WTC11 (cell line): Measurements from ENCODE around the gene MBP. TPM values are rescaled to one million over a fixed set of nuclear protein-coding genes. Genes with fewer than 3 reads are reported as not detected.

ENCODE experiments used
- ATAC-seq: fragments of 200-7000 bp; cut with Tn5 transposase; 2 replicates; pipeline ENCODE4 v1.10.0; 2021; ENCODE audit warnings: mild to moderate bottlenecking, moderate library complexity
- CTCF ChIA-PET: fragments of 300-600 bp; sonication (Branson Sonifier 250); formaldehyde crosslinking; loops from one replicate; lab custom pipeline; 2021; ENCODE audit warnings: antibody characterized with exemption; lab: Charles Lee
- POLR2A ChIA-PET: fragments of 350-600 bp; sonication (Branson Sonifier 250); formaldehyde crosslinking; loops from one replicate; lab custom pipeline; 2021; ENCODE audit warnings: antibody characterized with exemption; lab: Charles Lee
- DNase-seq: peaks from one replicate; pipeline ENCODE4 v3.0.0; 2021; ENCODE audit warnings: low spot score
- H3K27ac Mint-ChIP-seq: 2 replicates; pipeline ENCODE4 v1.8.0; 2021; ENCODE audit warnings: mixed read lengths
- H3K27me3 Mint-ChIP-seq: 2 replicates; pipeline ENCODE4 v1.8.0; 2021; ENCODE audit warnings: low read depth, mild to moderate bottlenecking, moderate library complexity, mixed read lengths
- H3K36me3 Mint-ChIP-seq: 2 replicates; pipeline ENCODE4 v1.8.0; 2021; ENCODE audit warnings: mixed read lengths
- H3K4me1 Mint-ChIP-seq: 2 replicates; pipeline ENCODE4 v1.8.0; 2022; ENCODE audit warnings: mixed read lengths
- H3K4me3 Mint-ChIP-seq: 2 replicates; pipeline ENCODE4 v1.8.0; 2021; ENCODE audit warnings: mild to moderate bottlenecking, moderate library complexity, mixed read lengths
- H3K9me3 Mint-ChIP-seq: 2 replicates; pipeline ENCODE4 v1.8.0; 2021; ENCODE audit warnings: mixed read lengths
- CBFB ChIP-seq: sonication (generic); formaldehyde crosslinking; IDR thresholded peaks from 2 replicates; pipeline ENCODE4 v1.8.1; 2022; ENCODE audit warnings: mild to moderate bottlenecking, low read depth, missing genetic modification reagents
- ELF4 ChIP-seq: sonication (generic); formaldehyde crosslinking; IDR thresholded peaks from 2 replicates; pipeline ENCODE4 v1.8.1; 2022; ENCODE audit warnings: low read depth, mild to moderate bottlenecking, moderate library complexity, missing genetic modification reagents
- EMX1 ChIP-seq: fragments of 250-450 bp; sonication (Bioruptor Pico); IDR thresholded peaks from 2 replicates; pipeline ENCODE4 v1.8.0; 2021; ENCODE audit warnings: mild to moderate bottlenecking
- GABPB1 ChIP-seq: sonication (generic); formaldehyde crosslinking; IDR thresholded peaks from 2 replicates; pipeline ENCODE4 v1.8.1; 2023; ENCODE audit warnings: mild to moderate bottlenecking, missing genetic modification reagents
- MXD4 ChIP-seq: fragments of 250-450 bp; sonication (Bioruptor Pico); IDR thresholded peaks from 2 replicates; pipeline ENCODE4 v1.8.0; 2021; ENCODE audit warnings: mild to moderate bottlenecking, moderate library complexity, borderline replicate concordance
- NFATC4 ChIP-seq: fragments of 250-450 bp; sonication (Bioruptor Pico); IDR thresholded peaks from 2 replicates; pipeline ENCODE4 v1.9.0; 2021; ENCODE audit warnings: mild to moderate bottlenecking
- OVOL2 ChIP-seq: fragments of 250-450 bp; sonication (Bioruptor Pico); IDR thresholded peaks from 2 replicates; pipeline ENCODE4 v1.9.0; 2021; ENCODE audit warnings: mild to moderate bottlenecking, borderline replicate concordance
- PRRX2 ChIP-seq: fragments of 250-450 bp; sonication (Bioruptor Pico); IDR thresholded peaks from 2 replicates; pipeline ENCODE4 v1.8.0; 2021; ENCODE audit warnings: mild to moderate bottlenecking
- TEAD4 ChIP-seq: sonication (generic); formaldehyde crosslinking; IDR thresholded peaks from 2 replicates; pipeline ENCODE4 v1.8.0; 2022; ENCODE audit warnings: mild to moderate bottlenecking, missing genetic modification reagents
- ZNF121 ChIP-seq: sonication (generic); formaldehyde crosslinking; IDR thresholded peaks from 2 replicates; pipeline ENCODE4 v1.8.0; 2023; ENCODE audit warnings: missing genetic modification reagents
- ZNF138 ChIP-seq: sonication (generic); formaldehyde crosslinking; conservative IDR thresholded peaks from 2 replicates; pipeline ENCODE4 v1.8.1; 2022; ENCODE audit warnings: mild to moderate bottlenecking, moderate library complexity, missing genetic modification reagents
- ZNF423 ChIP-seq: fragments of 250-450 bp; sonication (Bioruptor Pico); IDR thresholded peaks from 2 replicates; pipeline ENCODE4 v2.1.2; 2022; ENCODE audit warnings: mild to moderate bottlenecking, moderate library complexity
- total RNA-seq: library from RNA; stranded (reverse); gene quantifications from 3 replicates; pipeline ENCODE4 v1.2.3, GENCODE V29; 2021
- TF ChIP-seq, protein P1 (sequence below): sonication (generic); formaldehyde crosslinking; IDR thresholded peaks from 2 replicates; pipeline ENCODE4 v1.8.0; 2022; ENCODE audit warnings: mild to moderate bottlenecking, missing genetic modification reagents
- TF ChIP-seq, protein P2 (sequence below): sonication (generic); formaldehyde crosslinking; IDR thresholded peaks from 2 replicates; pipeline ENCODE4 v1.8.1; 2023; ENCODE audit warnings: mild to moderate bottlenecking, moderate library complexity, missing genetic modification reagents
- TF ChIP-seq, protein P3 (sequence below): sonication (generic); formaldehyde crosslinking; IDR thresholded peaks from 2 replicates; pipeline ENCODE4 v1.8.1; 2022; ENCODE audit warnings: mild to moderate bottlenecking, moderate library complexity, missing genetic modification reagents
- TF ChIP-seq, protein P4 (sequence below): sonication (generic); formaldehyde crosslinking; IDR thresholded peaks from 2 replicates; pipeline ENCODE4 v1.8.0; 2022; ENCODE audit warnings: mild to moderate bottlenecking, missing genetic modification reagents
- TF ChIP-seq, protein P5 (sequence below): fragments of 250-450 bp; sonication (Bioruptor Pico); IDR thresholded peaks from 2 replicates; pipeline ENCODE4 v1.8.0; 2021; ENCODE audit warnings: mild to moderate bottlenecking
- TF ChIP-seq, protein P6 (sequence below): sonication (generic); formaldehyde crosslinking; IDR thresholded peaks from 2 replicates; pipeline ENCODE4 v1.8.1; 2023; ENCODE audit warnings: mild to moderate bottlenecking, missing genetic modification reagents, borderline replicate concordance

MBP gene
- total RNA-seq, 1 experiment from 2014 or later, result 19.6 TPM

DNA sequence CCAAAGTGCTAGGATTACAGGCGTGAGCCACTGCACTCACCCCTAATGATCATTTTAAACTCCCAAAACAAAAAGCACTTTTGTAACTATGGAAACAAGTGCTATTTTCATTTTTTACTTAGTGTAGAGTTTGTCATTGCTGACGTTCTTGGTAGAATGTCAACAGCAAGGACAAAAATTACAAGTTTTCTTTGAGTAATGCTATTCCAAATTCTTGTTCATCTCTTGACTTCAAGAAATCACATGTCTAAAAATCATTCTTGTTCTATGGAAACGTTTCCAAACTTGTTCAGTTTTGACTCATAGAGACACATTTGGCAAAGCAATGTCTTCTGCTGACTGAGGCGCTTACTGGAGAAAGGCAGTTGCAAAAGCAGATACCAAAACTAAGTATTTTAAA is 82.6 kb downstream of the MBP start:
- H3K4me1 Mint-ChIP-seq, result peaks cover 17% of the 10 kb centered on the region
- ChIA-PET CTCF (no interaction called here), POLR2A (no interaction called here)
- H3K36me3 Mint-ChIP-seq, result no peaks in the 10 kb centered on the region
- H3K4me3 Mint-ChIP-seq, result no peak overlapping the region
- ATAC-seq (no peak), DNase-seq (no peak)
- no peak overlapping the region for H3K27ac Mint-ChIP-seq
- H3K27me3 Mint-ChIP-seq, result no peaks in the 10 kb centered on the region
- TF ChIP-seq, protein P1, sequence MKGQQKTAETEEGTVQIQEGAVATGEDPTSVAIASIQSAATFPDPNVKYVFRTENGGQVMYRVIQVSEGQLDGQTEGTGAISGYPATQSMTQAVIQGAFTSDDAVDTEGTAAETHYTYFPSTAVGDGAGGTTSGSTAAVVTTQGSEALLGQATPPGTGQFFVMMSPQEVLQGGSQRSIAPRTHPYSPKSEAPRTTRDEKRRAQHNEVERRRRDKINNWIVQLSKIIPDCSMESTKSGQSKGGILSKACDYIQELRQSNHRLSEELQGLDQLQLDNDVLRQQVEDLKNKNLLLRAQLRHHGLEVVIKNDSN (CRISPR knock-in tag), result no peak
- TF ChIP-seq, protein P2, sequence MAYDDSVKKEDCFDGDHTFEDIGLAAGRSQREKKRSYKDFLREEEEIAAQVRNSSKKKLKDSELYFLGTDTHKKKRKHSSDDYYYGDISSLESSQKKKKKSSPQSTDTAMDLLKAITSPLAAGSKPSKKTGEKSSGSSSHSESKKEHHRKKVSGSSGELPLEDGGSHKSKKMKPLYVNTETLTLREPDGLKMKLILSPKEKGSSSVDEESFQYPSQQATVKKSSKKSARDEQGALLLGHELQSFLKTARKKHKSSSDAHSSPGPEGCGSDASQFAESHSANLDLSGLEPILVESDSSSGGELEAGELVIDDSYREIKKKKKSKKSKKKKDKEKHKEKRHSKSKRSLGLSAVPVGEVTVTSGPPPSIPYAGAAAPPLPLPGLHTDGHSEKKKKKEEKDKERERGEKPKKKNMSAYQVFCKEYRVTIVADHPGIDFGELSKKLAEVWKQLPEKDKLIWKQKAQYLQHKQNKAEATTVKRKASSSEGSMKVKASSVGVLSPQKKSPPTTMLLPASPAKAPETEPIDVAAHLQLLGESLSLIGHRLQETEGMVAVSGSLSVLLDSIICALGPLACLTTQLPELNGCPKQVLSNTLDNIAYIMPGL (CRISPR knock-in tag), result no peak
- no peaks in the 10 kb centered on the region for H3K9me3 Mint-ChIP-seq

DNA sequence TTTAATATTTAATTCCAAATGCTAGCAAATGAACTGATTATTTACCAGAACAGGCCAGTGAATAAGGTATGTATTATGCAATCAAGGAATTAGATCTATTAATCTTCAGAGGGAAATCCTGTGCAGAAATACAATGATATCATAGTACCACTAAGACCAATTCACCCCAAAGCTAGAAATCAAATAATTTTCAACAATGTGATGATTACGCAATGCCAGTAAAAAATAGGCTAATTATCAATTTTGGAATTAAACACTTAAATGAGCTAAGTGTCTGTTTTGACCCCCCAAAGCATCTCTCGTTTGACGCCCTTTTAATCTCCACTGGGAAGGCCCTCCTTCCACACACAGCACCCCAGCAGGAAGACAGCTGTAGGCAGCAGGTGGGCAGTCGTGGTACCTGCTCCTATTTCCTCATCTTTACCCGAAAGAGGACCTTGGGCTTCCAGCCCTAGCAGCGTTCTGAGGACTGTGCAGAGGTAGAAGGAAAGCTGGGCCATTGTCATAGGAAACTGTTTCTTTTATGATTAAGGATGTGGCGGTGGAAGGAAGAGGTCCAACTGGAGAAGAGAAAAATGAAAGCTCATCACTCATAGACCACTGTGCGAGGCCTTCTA is 84.7 kb downstream of the MBP start:
- Mint-ChIP-seq H3K27me3 (no peaks in the 10 kb centered on the region), H3K36me3 (no peaks in the 10 kb centered on the region), H3K4me3 (no peak overlapping the region), H3K27ac (no peak overlapping the region), H3K4me1 (peaks cover 11% of the 10 kb centered on the region), H3K9me3 (no peaks in the 10 kb centered on the region)
- ChIA-PET POLR2A (no interaction called here), CTCF (interaction anchor here (2.5 kb wide), 1 partner anchor 48 kb away, joined by 7 read pairs; no protein-coding TSS in a partner anchor)
- DNase-seq, result no peak
- no peak for ATAC-seq
- TF ChIP-seq TEAD4 (CRISPR knock-in tag), result no peak
- TF ChIP-seq, protein P1 (CRISPR knock-in tag), result no peak
- TF ChIP-seq ELF4 (CRISPR knock-in tag), result no peak
- no peak for TF ChIP-seq OVOL2 (CRISPR knock-in tag)
- TF ChIP-seq MXD4 (CRISPR knock-in tag), result no peak
- TF ChIP-seq PRRX2, result no peak
- TF ChIP-seq, protein P3, sequence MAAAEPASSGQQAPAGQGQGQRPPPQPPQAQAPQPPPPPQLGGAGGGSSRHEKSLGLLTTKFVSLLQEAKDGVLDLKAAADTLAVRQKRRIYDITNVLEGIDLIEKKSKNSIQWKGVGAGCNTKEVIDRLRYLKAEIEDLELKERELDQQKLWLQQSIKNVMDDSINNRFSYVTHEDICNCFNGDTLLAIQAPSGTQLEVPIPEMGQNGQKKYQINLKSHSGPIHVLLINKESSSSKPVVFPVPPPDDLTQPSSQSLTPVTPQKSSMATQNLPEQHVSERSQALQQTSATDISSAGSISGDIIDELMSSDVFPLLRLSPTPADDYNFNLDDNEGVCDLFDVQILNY (CRISPR knock-in tag), result no peak
- TF ChIP-seq, protein P4, sequence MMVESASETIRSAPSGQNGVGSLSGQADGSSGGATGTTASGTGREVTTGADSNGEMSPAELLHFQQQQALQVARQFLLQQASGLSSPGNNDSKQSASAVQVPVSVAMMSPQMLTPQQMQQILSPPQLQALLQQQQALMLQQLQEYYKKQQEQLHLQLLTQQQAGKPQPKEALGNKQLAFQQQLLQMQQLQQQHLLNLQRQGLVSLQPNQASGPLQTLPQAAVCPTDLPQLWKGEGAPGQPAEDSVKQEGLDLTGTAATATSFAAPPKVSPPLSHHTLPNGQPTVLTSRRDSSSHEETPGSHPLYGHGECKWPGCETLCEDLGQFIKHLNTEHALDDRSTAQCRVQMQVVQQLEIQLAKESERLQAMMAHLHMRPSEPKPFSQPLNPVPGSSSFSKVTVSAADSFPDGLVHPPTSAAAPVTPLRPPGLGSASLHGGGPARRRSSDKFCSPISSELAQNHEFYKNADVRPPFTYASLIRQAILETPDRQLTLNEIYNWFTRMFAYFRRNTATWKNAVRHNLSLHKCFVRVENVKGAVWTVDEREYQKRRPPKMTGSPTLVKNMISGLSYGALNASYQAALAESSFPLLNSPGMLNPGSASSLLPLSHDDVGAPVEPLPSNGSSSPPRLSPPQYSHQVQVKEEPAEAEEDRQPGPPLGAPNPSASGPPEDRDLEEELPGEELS (CRISPR knock-in tag), result no peak
- TF ChIP-seq NFATC4 (CRISPR knock-in tag), result no peak
- TF ChIP-seq, protein P5, sequence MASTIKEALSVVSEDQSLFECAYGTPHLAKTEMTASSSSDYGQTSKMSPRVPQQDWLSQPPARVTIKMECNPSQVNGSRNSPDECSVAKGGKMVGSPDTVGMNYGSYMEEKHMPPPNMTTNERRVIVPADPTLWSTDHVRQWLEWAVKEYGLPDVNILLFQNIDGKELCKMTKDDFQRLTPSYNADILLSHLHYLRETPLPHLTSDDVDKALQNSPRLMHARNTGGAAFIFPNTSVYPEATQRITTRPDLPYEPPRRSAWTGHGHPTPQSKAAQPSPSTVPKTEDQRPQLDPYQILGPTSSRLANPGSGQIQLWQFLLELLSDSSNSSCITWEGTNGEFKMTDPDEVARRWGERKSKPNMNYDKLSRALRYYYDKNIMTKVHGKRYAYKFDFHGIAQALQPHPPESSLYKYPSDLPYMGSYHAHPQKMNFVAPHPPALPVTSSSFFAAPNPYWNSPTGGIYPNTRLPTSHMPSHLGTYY (CRISPR knock-in tag), result no peak
- TF ChIP-seq ZNF121, result no peak
- no peak for TF ChIP-seq CBFB (CRISPR knock-in tag)
- TF ChIP-seq GABPB1 (CRISPR knock-in tag), result no peak
- TF ChIP-seq EMX1, result no peak
- no peak for TF ChIP-seq ZNF138 (CRISPR knock-in tag)
- no peak for TF ChIP-seq ZNF423 (CRISPR knock-in tag)
- TF ChIP-seq, protein P6, sequence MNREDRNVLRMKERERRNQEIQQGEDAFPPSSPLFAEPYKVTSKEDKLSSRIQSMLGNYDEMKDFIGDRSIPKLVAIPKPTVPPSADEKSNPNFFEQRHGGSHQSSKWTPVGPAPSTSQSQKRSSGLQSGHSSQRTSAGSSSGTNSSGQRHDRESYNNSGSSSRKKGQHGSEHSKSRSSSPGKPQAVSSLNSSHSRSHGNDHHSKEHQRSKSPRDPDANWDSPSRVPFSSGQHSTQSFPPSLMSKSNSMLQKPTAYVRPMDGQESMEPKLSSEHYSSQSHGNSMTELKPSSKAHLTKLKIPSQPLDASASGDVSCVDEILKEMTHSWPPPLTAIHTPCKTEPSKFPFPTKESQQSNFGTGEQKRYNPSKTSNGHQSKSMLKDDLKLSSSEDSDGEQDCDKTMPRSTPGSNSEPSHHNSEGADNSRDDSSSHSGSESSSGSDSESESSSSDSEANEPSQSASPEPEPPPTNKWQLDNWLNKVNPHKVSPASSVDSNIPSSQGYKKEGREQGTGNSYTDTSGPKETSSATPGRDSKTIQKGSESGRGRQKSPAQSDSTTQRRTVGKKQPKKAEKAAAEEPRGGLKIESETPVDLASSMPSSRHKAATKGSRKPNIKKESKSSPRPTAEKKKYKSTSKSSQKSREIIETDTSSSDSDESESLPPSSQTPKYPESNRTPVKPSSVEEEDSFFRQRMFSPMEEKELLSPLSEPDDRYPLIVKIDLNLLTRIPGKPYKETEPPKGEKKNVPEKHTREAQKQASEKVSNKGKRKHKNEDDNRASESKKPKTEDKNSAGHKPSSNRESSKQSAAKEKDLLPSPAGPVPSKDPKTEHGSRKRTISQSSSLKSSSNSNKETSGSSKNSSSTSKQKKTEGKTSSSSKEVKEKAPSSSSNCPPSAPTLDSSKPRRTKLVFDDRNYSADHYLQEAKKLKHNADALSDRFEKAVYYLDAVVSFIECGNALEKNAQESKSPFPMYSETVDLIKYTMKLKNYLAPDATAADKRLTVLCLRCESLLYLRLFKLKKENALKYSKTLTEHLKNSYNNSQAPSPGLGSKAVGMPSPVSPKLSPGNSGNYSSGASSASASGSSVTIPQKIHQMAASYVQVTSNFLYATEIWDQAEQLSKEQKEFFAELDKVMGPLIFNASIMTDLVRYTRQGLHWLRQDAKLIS (CRISPR knock-in tag), result no peak
